Mesenchymal stem cell (in vitro differentiated cells and primary cell): Measurements from ENCODE around the gene SOX6.
A peak's percentile ranks its signal among the peaks of the same experiment; 100 is the strongest.

ENCODE experiments used
- DNase-seq: peaks from one replicate; pipeline ENCODE4 v3.0.0-alpha.2; 2013
- H2AFZ ChIP-seq: one replicate; pipeline ENCODE4 v1.6.1; 2013; ENCODE audit warnings: low read depth, mild to moderate bottlenecking, control low read depth, inconsistent platforms, low read length, moderate library complexity
- H2AK5ac ChIP-seq: 2 replicates; pipeline ENCODE4 v1.6.1; 2013; ENCODE audit warnings: low read length, moderate library complexity, mild to moderate bottlenecking, inconsistent platforms; ENCODE audit not compliant: severe bottlenecking
- H2BK120ac ChIP-seq: one replicate; pipeline ENCODE4 v1.6.1; 2013; ENCODE audit warnings: low read depth, mild to moderate bottlenecking, inconsistent platforms, low read length, moderate library complexity
- H2BK12ac ChIP-seq, 2 experiments: one replicate each; pipeline ENCODE4 v1.6.1; 2013; ENCODE audit warnings: inconsistent platforms in 2 of 2, low read length in 2 of 2, mild to moderate bottlenecking in 2 of 2, moderate library complexity in 2 of 2, control low read depth in 1 of 2
- H2BK15ac ChIP-seq: one replicate; pipeline ENCODE4 v1.6.1; 2013; ENCODE audit warnings: mild to moderate bottlenecking, low read depth, inconsistent platforms; ENCODE audit not compliant: poor library complexity, severe bottlenecking
- H2BK5ac ChIP-seq: 2 replicates; pipeline ENCODE4 v1.6.1; 2013; ENCODE audit warnings: low read depth, mild to moderate bottlenecking, low read length, control low read depth, inconsistent platforms; ENCODE audit not compliant: poor library complexity, severe bottlenecking
- H3K14ac ChIP-seq, 2 experiments: one replicate each; pipeline ENCODE4 v1.6.1; 2013; ENCODE audit warnings: inconsistent platforms in 2 of 2, low read length in 2 of 2, control low read depth in 1 of 2, mild to moderate bottlenecking in 1 of 2, moderate library complexity in 1 of 2
- H3K18ac ChIP-seq, 2 experiments: one replicate each; pipeline ENCODE4 v1.6.1; 2013; ENCODE audit warnings: inconsistent platforms in 2 of 2, low read length in 2 of 2, control low read depth in 1 of 2, low read depth in 1 of 2, mild to moderate bottlenecking in 1 of 2
- H3K23ac ChIP-seq, 2 experiments: one replicate each; pipeline ENCODE4 v1.6.1; 2013; ENCODE audit warnings: inconsistent platforms in 2 of 2, low read length in 2 of 2, mild to moderate bottlenecking in 2 of 2, moderate library complexity in 2 of 2, control low read depth in 1 of 2
- H3K27ac ChIP-seq: 2 replicates; pipeline ENCODE4 v1.5.1; 2013; ENCODE audit warnings: mild to moderate bottlenecking, moderate library complexity, low read length, control low read depth, inconsistent platforms; ENCODE audit not compliant: poor library complexity, severe bottlenecking
- H3K27me3 ChIP-seq, 2 experiments: 2 replicates each; pipeline versions ENCODE4 v1.6.1 to v1.7.0; 2013; ENCODE audit warnings: low read length in 2 of 2, mild to moderate bottlenecking in 2 of 2, moderate library complexity in 2 of 2, control low read depth in 1 of 2, inconsistent platforms in 1 of 2; ENCODE audit not compliant: control insufficient read depth in 1 of 2, insufficient read depth in 1 of 2
- H3K36me3 ChIP-seq, 2 experiments: 2 replicates each; pipeline versions ENCODE4 v1.6.1 to v1.7.0; 2013; ENCODE audit warnings: low read length in 2 of 2, control low read depth in 1 of 2, inconsistent platforms in 1 of 2, low read depth in 1 of 2, mild to moderate bottlenecking in 1 of 2; ENCODE audit not compliant: insufficient read depth in 2 of 2, control insufficient read depth in 1 of 2
- H3K4ac ChIP-seq, 2 experiments: one replicate each; pipeline ENCODE4 v1.6.1; 2013; ENCODE audit warnings: inconsistent platforms in 2 of 2, low read length in 2 of 2, mild to moderate bottlenecking in 2 of 2, moderate library complexity in 2 of 2, control low read depth in 1 of 2, low read depth in 1 of 2
- H3K4me1 ChIP-seq: 2 replicates; pipeline ENCODE4 v1.6.1; 2013; ENCODE audit warnings: low read depth, low read length, control low read depth; ENCODE audit not compliant: control insufficient read depth, insufficient read depth
- H3K4me2 ChIP-seq: 2 replicates; pipeline ENCODE4 v1.6.1; 2013; ENCODE audit warnings: low read length, mild to moderate bottlenecking, inconsistent platforms; ENCODE audit not compliant: poor library complexity, severe bottlenecking
- H3K4me3 ChIP-seq, 2 experiments: 2 replicates each; pipeline versions ENCODE4 v1.5.1 to v1.7.0; 2013; ENCODE audit warnings: low read length in 2 of 2, mild to moderate bottlenecking in 2 of 2, control low read depth in 1 of 2, low read depth in 1 of 2; ENCODE audit not compliant: insufficient read depth in 1 of 2
- H3K79me1 ChIP-seq: replicated peaks from 2 replicates; pipeline ENCODE4 v1.6.1; 2013; ENCODE audit warnings: mild to moderate bottlenecking, control low read depth, low read length, inconsistent platforms; ENCODE audit not compliant: poor library complexity, severe bottlenecking
- H3K9ac ChIP-seq: 2 replicates; pipeline ENCODE4 v1.7.0; 2013; ENCODE audit warnings: mild to moderate bottlenecking, low read length, moderate library complexity
- H3K9me3 ChIP-seq: 2 replicates; pipeline ENCODE4 v1.7.0; 2013; ENCODE audit warnings: mild to moderate bottlenecking, low read length; ENCODE audit not compliant: control insufficient read depth
- H4K8ac ChIP-seq: one replicate; pipeline ENCODE4 v1.6.1; 2013; ENCODE audit warnings: inconsistent platforms, mild to moderate bottlenecking, low read length, moderate library complexity
- H4K91ac ChIP-seq: one replicate; pipeline ENCODE4 v1.6.1; 2013; ENCODE audit warnings: mild to moderate bottlenecking, low read length, inconsistent platforms
- WGBS: methylation state at CpG from one replicate; pipeline ENCODE4 v1.1.7; 2013; ENCODE audit warnings: mixed read lengths; 5-methylcytosine and 5-hydroxymethylcytosine counted together

SOX6 gene

DNA sequence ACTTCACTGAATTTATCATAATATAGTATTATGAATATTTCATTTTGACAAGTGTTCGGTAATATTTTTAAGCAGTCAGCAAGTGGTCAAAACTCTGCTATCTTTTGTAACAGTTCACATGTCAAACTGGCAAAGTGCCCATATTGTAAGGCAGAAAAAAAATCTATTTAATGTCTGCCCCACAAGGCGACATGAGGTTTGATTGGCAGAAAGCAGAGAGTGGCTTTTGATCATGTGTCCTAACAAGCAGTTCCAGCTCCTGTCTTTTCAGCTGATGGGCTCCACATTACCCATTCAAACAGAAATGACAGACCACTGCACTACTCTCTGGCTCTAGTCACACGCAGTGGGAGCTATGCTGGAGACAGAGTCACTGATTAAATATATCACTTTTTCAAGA is 59.0 kb downstream of the SOX6 start:
- 80% methylated on average over 3 of the region's 3 CpGs for WGBS
- Histone ChIP-seq H2BK15ac (no peak overlapping the region), H3K4me3 (no peak overlapping the region), H3K4me2 (no peak overlapping the region), H4K8ac (no peak overlapping the region), H2BK12ac (no peak overlapping the region), H3K4ac (no peak overlapping the region), H2AFZ (no peak overlapping the region), H3K27me3 (no peaks in the 10 kb centered on the region), H3K79me1 (peaks cover 6% of the 10 kb centered on the region), H3K4me1 (peaks cover 2% of the 10 kb centered on the region), H3K36me3 (no peaks in the 10 kb centered on the region), H3K9ac (no peak overlapping the region), H3K23ac (no peak overlapping the region), H2AK5ac (no peak overlapping the region), H3K27ac (no peak overlapping the region), H4K91ac (no peak overlapping the region), H2BK5ac (no peak overlapping the region), H3K18ac (no peak overlapping the region), H3K9me3 (no peaks in the 10 kb centered on the region), H3K14ac (no peak overlapping the region), H2BK120ac (no peak overlapping the region)
- no peak for DNase-seq

DNA sequence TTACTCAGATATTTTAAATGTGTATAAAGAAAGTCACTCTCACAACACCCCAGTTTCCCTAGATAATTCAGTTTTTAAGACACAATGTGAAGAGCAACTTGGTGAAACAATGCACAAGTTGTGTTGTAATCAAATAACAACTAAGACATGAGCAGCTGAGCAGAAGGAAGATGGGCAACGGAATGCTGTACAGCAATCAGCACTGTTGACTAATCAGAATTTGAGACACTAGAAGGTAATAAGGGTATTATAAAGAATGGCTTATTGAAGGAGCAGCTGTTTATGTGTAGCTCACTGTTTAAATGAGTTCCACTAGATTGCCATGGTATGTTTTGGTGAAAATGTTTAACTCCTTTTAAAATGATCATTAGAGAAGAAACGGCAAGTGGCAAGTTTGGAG is 60.1 kb downstream of the SOX6 start:
- Histone ChIP-seq H3K36me3 (no peaks in the 10 kb centered on the region), H3K27ac (no peak overlapping the region), H2BK5ac (no peak overlapping the region), H3K4me3 (no peak overlapping the region), H3K79me1 (peaks cover 7% of the 10 kb centered on the region), H4K8ac (no peak overlapping the region), H2AFZ (no peak overlapping the region), H3K14ac (no peak overlapping the region), H3K27me3 (no peaks in the 10 kb centered on the region), H3K4me1 (peaks cover 2% of the 10 kb centered on the region), H3K4me2 (no peak overlapping the region), H3K9ac (no peak overlapping the region), H3K4ac (no peak overlapping the region), H3K18ac (no peak overlapping the region), H2AK5ac (no peak overlapping the region), H4K91ac (no peak overlapping the region), H3K9me3 (no peaks in the 10 kb centered on the region), H2BK120ac (no peak overlapping the region), H2BK12ac (no peak overlapping the region), H3K23ac (no peak overlapping the region), H2BK15ac (no peak overlapping the region)
- no peak for DNase-seq
- 50% methylated on average over 1 of the region's 2 CpGs for WGBS

DNA sequence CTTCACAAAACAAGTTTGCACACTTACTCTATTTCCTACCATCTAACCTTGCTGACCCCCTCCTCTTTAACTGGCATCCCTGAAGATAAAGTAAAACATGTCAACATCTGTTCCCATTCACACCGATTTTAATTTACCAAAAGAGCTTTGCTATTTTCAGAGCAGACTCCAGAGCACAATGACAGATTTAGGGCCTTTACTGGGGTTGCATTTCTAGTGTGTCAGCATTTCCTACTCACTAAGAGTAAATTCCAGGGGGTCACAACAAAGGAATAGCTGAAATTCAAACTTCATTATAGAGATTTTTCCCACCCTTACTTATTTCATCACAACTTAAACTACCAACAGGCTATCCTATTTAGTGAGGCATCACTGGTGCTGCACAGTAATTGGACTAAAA is 60.8 kb downstream of the SOX6 start:
- Histone ChIP-seq H3K79me1 (peaks cover 7% of the 10 kb centered on the region), H3K14ac (no peak overlapping the region)
- WGBS = 0% methylated on average over 1 of the region's 1 CpG

DNA sequence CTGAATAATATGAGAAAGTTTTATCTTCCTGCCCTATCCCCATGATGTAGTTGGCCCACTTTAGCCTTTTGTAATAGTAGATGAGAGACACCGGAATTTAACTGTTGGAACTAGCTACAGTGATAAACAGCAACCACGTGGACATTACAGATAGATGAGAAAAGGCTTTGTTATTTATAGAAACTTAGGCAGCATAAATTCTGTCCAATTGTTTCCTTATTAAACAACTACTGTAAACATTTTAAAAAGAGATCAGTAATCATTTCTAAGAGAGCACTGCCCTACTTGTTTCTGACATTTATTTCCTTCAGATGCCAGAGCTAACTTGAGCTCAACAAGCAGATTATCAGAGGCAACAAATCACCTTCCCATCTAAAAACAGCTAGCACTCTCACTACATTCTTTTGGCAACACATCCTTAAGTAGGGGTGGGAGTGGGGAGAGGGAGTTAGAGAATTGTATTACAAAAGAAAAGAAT is 63.1 kb downstream of the SOX6 start:
- H3K4me2 ChIP-seq = no peak overlapping the region
- H3K4me1 ChIP-seq = no peaks in the 10 kb centered on the region
- H3K14ac ChIP-seq = no peak overlapping the region
- no peak overlapping the region for H3K9ac ChIP-seq
- H3K23ac ChIP-seq = no peak overlapping the region
- no peak overlapping the region for H3K4ac ChIP-seq
- WGBS = no CpG with 5 or more reads among the region's 2 CpGs
- no peaks in the 10 kb centered on the region for H3K27me3 ChIP-seq
- no peak overlapping the region for H2BK5ac ChIP-seq
- H3K27ac ChIP-seq = no peak overlapping the region
- no peak overlapping the region for H4K8ac ChIP-seq
- no peak overlapping the region for H2BK120ac ChIP-seq
- no peak overlapping the region for H2AK5ac ChIP-seq
- H3K4me3 ChIP-seq = no peak overlapping the region
- H2AFZ ChIP-seq = no peak overlapping the region
- H2BK12ac ChIP-seq = no peak overlapping the region
- no peak overlapping the region for H4K91ac ChIP-seq
- peak; percentile 72 for DNase-seq
- H3K9me3 ChIP-seq = no peaks in the 10 kb centered on the region
- H3K18ac ChIP-seq = no peak overlapping the region
- peaks cover 5% of the 10 kb centered on the region for H3K79me1 ChIP-seq
- no peak overlapping the region for H2BK15ac ChIP-seq
- no peaks in the 10 kb centered on the region for H3K36me3 ChIP-seq

More for the DNA sequence above, 60.8 kb downstream of the SOX6 start:
- Histone ChIP-seq H2BK15ac (no peak overlapping the region), H2AK5ac (no peak overlapping the region), H3K9me3 (no peaks in the 10 kb centered on the region), H2BK5ac (no peak overlapping the region), H2BK120ac (no peak overlapping the region), H3K36me3 (no peaks in the 10 kb centered on the region), H3K4ac (no peak overlapping the region), H2BK12ac (no peak overlapping the region), H3K27ac (no peak overlapping the region), H3K18ac (no peak overlapping the region), H3K4me3 (no peak overlapping the region), H3K23ac (no peak overlapping the region), H3K9ac (no peak overlapping the region), H4K91ac (no peak overlapping the region), H3K4me1 (peaks cover 2% of the 10 kb centered on the region), H3K27me3 (no peaks in the 10 kb centered on the region), H4K8ac (no peak overlapping the region), H2AFZ (no peak overlapping the region), H3K4me2 (no peak overlapping the region)
- no peak for DNase-seq
